Effector memory CD8-positive, alpha-beta T cell (primary cell): ENCODE results near the gene PPP2R5B.

Experiments used
- ATAC-seq: fragments of 150-1000 bp; cut with Tn5 transposase; replicated peaks from 2 replicates; pipeline ENCODE4 v1.10.0; 2021; ENCODE audit warnings: mild to moderate bottlenecking, moderate library complexity
- DNase-seq, 3 experiments: peaks; one replicate each; pipeline ENCODE4 v3.0.0; 2021
- H3K27ac Mint-ChIP-seq, 2 donors: one replicate each; pipeline ENCODE4 v1.8.0; 2022; ENCODE audit warnings: mild to moderate bottlenecking in 2 of 2, mixed read lengths in 2 of 2, moderate library complexity in 2 of 2
- H3K27me3 Mint-ChIP-seq, 2 donors: one replicate each; pipeline ENCODE4 v1.8.0; 2022; ENCODE audit warnings: mixed read lengths in 2 of 2
- H3K36me3 Mint-ChIP-seq: one replicate; pipeline ENCODE4 v1.8.0; 2022; ENCODE audit warnings: mild to moderate bottlenecking, moderate library complexity, mixed read lengths; ENCODE audit not compliant: insufficient read depth
- H3K4me1 Mint-ChIP-seq, 2 donors: one replicate each; pipeline ENCODE4 v1.8.0; 2022; ENCODE audit warnings: low read depth in 2 of 2, mixed read lengths in 2 of 2
- H3K4me3 Mint-ChIP-seq, 2 donors: one replicate each; pipeline ENCODE4 v1.8.0; 2022; ENCODE audit warnings: mild to moderate bottlenecking in 2 of 2, mixed read lengths in 2 of 2, moderate library complexity in 2 of 2
- H3K9me3 Mint-ChIP-seq, 2 donors: one replicate each; pipeline ENCODE4 v1.8.0; 2022; ENCODE audit warnings: mixed read lengths in 2 of 2

Gene PPP2R5B

DNA sequence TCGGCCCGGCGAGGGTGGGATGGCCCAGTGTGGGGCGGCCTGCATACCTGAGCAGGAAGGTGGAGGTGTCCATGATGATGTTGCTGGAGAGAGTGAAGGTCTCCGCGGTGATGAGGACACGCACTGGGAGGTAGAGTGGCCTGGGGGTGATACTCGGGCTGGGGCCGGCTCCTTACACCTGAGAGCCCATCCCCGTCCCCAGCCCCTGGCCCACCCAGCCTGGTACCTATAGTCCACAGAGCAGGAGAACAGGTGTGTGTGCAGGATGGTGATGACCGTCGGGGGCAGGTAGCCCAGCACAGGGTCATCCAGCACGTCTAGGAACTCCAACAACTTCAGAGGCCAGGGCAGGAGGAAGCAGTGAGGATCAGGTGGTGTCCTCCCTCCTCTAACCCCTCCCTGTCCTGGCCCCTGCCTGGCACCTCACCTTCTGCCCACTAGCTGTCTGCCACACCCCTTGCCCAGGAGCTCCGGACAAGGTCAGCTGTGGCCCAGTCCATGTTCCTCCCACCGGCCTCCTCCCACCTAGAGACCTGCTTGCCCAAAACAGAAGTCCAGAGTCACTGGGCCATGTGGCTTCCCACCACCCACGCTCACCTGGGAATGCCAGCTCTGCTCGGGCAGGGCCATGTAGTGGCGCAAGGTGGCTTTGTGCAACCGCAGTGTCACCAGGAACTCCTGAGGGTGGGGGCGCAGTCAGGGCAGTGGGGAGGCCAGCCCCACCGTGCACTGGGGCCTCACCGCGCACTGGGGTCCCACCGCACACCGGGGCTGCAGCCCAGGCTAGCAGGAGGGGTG lies 18.8 kb upstream of the PPP2R5B start:
- H3K27ac Mint-ChIP-seq = peak overlapping the region in 1 of 2 donors; percentile 80

DNA sequence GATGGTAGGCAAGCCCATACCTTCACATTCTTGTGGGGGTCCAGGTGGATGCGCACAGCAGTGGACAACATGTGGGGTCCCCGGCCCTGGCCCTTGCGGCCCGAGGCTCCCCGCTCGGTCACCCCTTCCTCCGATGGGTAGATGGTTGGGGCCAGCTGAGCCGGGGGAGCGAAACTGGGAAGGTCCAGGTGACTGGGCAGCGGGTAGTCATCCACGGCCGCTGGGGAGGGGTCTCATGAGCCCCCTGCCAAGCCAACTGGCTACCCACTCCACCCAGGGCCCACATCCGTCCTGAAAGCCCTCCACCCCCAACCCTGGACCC lies 18.2 kb upstream of the PPP2R5B start:
- peaks cover 4 to 7% of the 10 kb centered on the region in 2 donors for H3K4me1 Mint-ChIP-seq
- no peaks in the 10 kb centered on the region for H3K9me3 Mint-ChIP-seq
- no peak overlapping the region for H3K4me3 Mint-ChIP-seq
- no peak for DNase-seq
- H3K27ac Mint-ChIP-seq = peak overlapping the region in 1 of 2 donors; percentile 80
- H3K36me3 Mint-ChIP-seq = peaks cover 93% of the 10 kb centered on the region
- ATAC-seq = no peak
- no peaks in the 10 kb centered on the region for H3K27me3 Mint-ChIP-seq

More for the DNA sequence above, 18.8 kb upstream of the PPP2R5B start:
- DNase-seq (no peak), ATAC-seq (peak; percentile 6)
- H3K27me3 Mint-ChIP-seq = no peaks in the 10 kb centered on the region
- no peak overlapping the region for H3K4me3 Mint-ChIP-seq
- H3K36me3 Mint-ChIP-seq = peaks cover 93% of the 10 kb centered on the region
- no peaks in the 10 kb centered on the region for H3K9me3 Mint-ChIP-seq
- H3K4me1 Mint-ChIP-seq = peaks cover 4 to 7% of the 10 kb centered on the region in 2 donors

DNA sequence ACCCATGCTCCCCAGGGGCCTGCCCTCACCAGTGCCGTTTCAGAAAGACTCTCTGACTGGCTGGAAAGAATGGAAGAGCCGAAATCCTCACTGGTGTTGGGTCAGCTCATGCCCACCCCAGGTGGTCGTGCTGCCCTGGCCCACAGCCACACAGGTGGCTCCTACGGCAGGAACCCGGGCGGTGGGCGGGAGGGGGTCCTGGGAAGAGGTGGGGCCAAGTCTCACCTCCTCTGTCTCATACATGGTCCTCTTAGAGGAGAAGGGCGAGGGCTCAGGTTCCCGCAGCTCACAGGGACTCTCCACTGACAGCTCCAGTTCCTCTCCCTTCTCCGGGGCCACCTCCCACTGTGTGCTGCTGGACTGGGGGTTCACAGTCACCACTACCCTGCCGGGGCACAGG lies 15.7 kb upstream of the PPP2R5B start:
- ATAC-seq (no peak), DNase-seq (no peak)
- peak overlapping the region in 1 of 2 donors; percentile 41 for H3K4me3 Mint-ChIP-seq
- no peaks in the 10 kb centered on the region for H3K27me3 Mint-ChIP-seq
- peaks cover 0 to 2% of the 10 kb centered on the region in 2 donors for H3K4me1 Mint-ChIP-seq
- peaks cover 96% of the 10 kb centered on the region for H3K36me3 Mint-ChIP-seq
- no peaks in the 10 kb centered on the region for H3K9me3 Mint-ChIP-seq
- H3K27ac Mint-ChIP-seq = peak overlapping the region in 1 of 2 donors; percentile 51

DNA sequence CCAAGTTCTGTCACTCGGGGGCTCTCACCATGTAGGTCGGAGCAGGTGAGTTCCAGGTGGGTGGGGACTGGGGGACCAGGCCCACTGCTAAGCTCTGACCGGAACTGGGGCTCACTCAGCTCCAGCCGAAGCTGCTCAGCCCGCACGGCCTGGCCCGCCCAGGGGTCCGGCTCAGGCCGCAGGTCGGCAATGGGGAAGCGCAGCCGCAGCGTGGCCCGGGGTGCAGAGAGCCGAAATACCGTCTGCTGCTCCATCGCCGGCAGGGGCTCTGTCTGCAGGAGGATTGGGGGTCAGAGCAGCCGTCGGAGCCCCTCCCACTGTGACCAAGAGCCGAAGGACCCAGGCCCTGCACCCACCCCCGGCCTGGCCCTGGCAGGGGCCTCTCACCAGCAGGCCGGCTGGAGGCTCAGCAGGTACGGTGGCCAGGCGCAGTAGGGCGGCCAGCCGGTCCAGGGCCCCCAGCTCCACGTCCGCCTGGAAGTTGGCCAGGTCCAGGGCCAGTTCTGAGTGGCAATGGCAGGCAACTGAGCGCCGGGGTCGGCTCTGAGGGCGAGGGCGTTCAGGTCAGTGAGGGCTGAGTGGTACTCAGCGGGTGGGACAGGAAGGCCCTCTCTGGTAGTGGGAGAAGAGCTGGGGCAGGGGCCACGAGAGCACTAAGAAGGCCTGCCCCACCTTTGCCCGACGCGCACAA lies 14.7 kb upstream of the PPP2R5B start:
- DNase-seq (no peak), ATAC-seq (no peak)
- no peak overlapping the region for H3K27ac Mint-ChIP-seq
- H3K4me3 Mint-ChIP-seq = no peak overlapping the region
- H3K27me3 Mint-ChIP-seq = no peaks in the 10 kb centered on the region
- peaks cover 93% of the 10 kb centered on the region for H3K36me3 Mint-ChIP-seq
- H3K4me1 Mint-ChIP-seq = peaks cover 3% of the 10 kb centered on the region in 2 donors
- no peaks in the 10 kb centered on the region for H3K9me3 Mint-ChIP-seq

DNA sequence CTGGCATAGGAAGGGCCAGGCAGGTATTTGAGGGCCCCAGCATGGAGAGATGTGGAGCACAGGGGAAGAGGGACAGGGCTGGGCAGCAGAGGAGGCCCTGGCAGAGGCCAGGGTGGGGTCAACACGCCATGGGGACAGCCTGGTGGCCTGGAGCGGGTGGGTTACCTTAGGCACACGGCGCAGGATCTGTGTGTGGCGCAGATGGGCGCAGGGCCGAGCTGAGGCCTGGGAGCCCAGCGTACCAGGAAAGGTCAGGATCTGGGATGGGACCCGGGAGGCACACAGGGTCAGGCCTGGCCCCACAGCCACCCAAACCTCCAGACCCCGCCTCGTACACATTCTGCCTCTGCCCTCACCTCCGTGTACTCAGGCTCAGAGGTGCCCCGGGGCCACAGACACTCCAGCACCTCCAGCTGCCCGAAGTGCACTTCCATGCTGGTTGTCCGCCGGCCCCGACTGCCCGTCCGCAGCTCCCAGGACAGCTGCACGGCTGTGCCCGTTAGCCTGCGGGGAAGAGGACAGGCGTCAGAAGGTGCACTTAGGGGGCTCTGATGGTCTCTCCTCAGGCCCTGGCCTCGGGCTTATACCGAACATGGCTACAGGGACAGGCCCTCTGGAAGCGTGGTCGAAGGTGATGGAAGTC lies 13.9 kb upstream of the PPP2R5B start:
- Mint-ChIP-seq H3K27ac (peak overlapping the region in 1 of 2 donors; percentile 65), H3K4me1 (peaks cover 3% of the 10 kb centered on the region in 2 donors), H3K9me3 (no peaks in the 10 kb centered on the region), H3K27me3 (no peaks in the 10 kb centered on the region), H3K4me3 (no peak overlapping the region), H3K36me3 (peaks cover 91% of the 10 kb centered on the region)
- DNase-seq = no peak
- no peak for ATAC-seq

DNA sequence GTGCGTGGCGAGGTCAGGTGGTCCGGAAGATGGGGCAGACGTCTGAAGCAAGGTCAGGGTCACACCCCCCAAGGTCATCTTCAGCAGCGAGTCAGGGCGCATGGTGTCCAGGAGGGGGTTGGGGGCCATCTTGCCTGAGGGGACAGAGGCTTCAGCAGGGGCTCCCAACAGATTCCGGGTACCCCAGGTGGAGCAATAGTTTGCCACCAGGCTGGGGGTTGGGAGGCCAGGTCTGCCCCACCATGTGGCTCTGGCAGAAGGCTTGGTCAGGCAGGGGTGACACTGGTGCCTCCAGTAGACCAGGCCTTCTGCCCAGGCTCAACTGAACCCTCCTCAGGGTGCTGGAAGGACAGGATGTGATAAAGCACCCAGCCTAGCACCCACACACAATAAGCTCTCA lies 13.3 kb upstream of the PPP2R5B start:
- peak overlapping the region in 1 of 2 donors; percentile 65 for H3K27ac Mint-ChIP-seq
- no peak overlapping the region for H3K4me3 Mint-ChIP-seq
- ATAC-seq (no peak), DNase-seq (no peak)
- peaks cover 7 to 8% of the 10 kb centered on the region in 2 donors for H3K4me1 Mint-ChIP-seq
- no peaks in the 10 kb centered on the region for H3K27me3 Mint-ChIP-seq
- peaks cover 90% of the 10 kb centered on the region for H3K36me3 Mint-ChIP-seq
- no peaks in the 10 kb centered on the region for H3K9me3 Mint-ChIP-seq

DNA sequence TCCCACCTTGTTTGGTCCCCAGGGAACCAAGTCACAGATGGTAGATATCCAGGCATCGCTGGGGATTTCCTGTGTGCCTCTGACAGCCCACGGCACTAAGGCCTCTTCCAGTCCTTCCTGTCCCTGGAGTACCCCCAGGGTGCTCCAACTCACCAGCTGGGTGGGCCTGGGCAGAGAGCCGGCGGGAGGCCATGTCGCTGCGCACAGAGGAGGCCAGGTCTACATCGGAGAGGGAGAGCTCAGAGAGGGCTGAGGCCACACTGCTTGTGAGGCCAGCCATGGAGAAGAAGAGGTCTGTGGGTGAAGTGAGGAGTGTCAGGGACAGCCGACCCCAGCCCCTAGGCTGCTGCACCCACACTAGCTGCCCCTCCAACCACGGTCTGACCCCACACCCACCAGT lies 12.8 kb upstream of the PPP2R5B start:
- peak overlapping the region in 1 of 2 donors; percentile 71 for H3K27ac Mint-ChIP-seq
- H3K27me3 Mint-ChIP-seq = no peaks in the 10 kb centered on the region
- peak overlapping the region in 1 of 2 donors; percentile 22 for H3K4me3 Mint-ChIP-seq
- H3K9me3 Mint-ChIP-seq = no peaks in the 10 kb centered on the region
- peaks cover 13% of the 10 kb centered on the region in 2 donors for H3K4me1 Mint-ChIP-seq
- peaks cover 91% of the 10 kb centered on the region for H3K36me3 Mint-ChIP-seq
- no peak for DNase-seq
- no peak for ATAC-seq

DNA sequence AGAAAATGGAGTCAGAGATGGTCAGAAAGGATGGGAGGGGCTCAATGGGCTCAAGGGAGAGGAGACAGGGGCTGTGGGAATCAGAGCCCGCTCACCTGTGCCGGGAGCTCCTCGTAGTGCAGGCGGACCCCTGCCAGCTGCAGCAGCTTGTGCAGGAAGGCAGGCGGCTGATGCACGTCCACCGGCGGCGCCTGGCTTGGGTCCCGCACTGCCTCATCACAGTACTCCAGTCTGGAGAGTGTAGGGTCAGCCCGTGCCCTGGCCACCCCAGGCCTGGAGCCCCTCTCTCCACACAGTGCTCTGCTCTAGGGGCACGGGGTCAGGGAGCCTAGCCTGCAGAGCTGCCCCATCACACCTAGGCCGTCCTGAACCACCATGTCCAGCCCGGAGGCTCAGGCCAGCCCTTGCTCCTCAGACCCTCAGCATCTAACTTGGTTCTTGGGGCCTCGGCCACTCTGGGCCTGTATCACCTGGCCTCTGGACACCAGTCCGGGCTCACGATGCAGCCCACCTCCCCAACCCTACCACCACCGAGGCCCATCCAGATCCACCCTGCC lies 11.2 kb upstream of the PPP2R5B start:
- DNase-seq (no peak), ATAC-seq (no peak)
- Mint-ChIP-seq H3K27ac (peak overlapping the region in 1 of 2 donors; percentile 57), H3K4me3 (peak overlapping the region in 1 of 2 donors; percentile 10), H3K9me3 (no peaks in the 10 kb centered on the region), H3K27me3 (no peaks in the 10 kb centered on the region), H3K36me3 (peaks cover 82% of the 10 kb centered on the region), H3K4me1 (peaks cover 19 to 21% of the 10 kb centered on the region in 2 donors)

DNA sequence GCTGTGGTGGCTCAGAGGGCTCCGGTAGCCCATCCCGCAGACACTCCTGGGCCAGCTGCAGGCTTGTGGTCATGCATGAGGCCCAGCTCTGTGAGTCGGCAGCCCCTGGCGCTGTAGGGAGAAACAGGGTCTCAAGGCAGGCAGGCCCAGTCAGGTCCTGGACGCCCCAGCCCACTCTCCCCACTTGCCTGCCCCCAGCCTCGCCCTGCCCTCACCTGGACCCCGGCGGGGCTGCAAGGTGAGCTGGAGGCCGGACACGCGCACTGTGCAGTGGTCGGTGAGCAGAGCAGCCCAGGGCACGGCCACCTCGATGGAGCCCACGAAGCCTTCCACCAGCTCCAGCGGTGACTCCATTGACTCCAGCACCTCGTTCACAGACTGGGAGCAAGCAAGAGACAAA lies 10.4 kb upstream of the PPP2R5B start:
- Mint-ChIP-seq H3K36me3 (peaks cover 76% of the 10 kb centered on the region), H3K27me3 (no peaks in the 10 kb centered on the region), H3K4me3 (peak overlapping the region in 1 of 2 donors; percentile 35), H3K27ac (no peak overlapping the region), H3K4me1 (peaks cover 21% of the 10 kb centered on the region in 2 donors), H3K9me3 (no peaks in the 10 kb centered on the region)
- ATAC-seq (no peak), DNase-seq (no peak)

DNA sequence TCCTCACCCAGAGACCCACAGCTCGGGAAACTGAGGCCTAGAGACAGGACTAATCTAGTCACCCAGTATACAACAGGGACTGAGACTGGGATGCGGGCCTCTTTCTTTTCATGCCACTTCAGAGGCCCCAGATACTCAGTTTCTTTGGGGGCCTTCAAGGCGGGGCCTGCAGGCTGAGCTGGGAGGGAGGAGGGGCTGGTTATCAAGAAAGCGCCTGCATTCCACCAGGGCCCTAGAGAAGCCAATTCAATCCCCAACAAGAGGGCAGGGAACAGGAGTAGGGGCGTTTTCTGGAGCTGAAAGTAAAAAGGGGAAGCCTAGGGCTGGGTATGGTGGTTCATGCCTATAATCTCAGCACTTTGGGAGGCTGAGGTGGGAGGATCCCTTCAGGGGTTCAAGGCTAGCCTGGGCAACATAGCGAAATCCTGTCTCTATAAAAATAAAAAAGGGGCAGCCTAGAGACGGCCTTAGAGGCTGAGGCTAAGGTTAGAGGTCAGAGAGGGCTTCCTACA lies 9.1 kb upstream of the PPP2R5B start:
- peaks cover 21% of the 10 kb centered on the region in 2 donors for H3K4me1 Mint-ChIP-seq
- DNase-seq (no peak), ATAC-seq (no peak)
- peaks cover 65% of the 10 kb centered on the region for H3K36me3 Mint-ChIP-seq
- H3K27me3 Mint-ChIP-seq = no peaks in the 10 kb centered on the region
- peak overlapping the region; percentile 97 for H3K27ac Mint-ChIP-seq
- H3K9me3 Mint-ChIP-seq = no peaks in the 10 kb centered on the region
- H3K4me3 Mint-ChIP-seq = peak overlapping the region; percentile 88 to 90

DNA sequence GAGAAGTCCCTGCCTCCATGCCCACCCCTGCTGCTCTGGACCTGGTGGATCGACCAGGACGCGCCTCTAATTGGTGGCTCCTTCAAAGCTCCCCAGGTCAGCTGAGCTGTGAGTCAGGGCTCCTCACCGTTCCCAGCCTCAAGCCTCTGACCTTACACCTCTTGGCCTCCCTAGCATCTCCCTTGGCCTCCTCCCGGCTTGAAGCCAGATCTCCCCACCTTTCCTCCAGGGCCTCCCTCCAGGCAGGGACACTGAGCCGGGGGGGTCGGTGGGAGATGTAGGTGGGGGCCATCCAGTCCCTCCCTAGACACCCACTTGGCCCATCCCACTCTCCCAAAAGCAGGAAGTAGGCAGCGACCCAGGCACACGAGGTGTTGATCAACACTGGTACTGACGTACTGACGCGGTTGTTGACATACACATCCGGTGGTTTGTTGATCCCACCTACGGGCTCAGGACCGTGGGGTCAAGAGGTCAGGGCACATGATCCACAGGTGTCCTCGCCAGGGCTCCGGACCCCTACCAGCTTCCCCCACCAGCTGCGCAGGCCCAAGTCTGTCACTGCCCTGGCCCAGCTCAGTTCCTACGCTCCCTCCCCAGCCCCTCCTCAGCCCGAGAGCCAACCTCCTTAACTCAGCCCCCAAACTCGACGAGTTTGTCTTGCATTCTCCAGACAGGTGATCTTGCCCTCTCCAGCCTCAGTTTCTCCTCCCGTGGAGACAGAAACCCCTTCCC lies 8.3 kb upstream of the PPP2R5B start:
- Mint-ChIP-seq H3K9me3 (no peaks in the 10 kb centered on the region), H3K4me3 (peak overlapping the region; percentile 88 to 90), H3K27me3 (no peaks in the 10 kb centered on the region), H3K4me1 (peaks cover 21% of the 10 kb centered on the region in 2 donors), H3K36me3 (peaks cover 57% of the 10 kb centered on the region), H3K27ac (peak overlapping the region; percentile 97)
- peak; percentile 44 for ATAC-seq
- DNase-seq = peak; percentile 54 to 55 (median 55)

DNA sequence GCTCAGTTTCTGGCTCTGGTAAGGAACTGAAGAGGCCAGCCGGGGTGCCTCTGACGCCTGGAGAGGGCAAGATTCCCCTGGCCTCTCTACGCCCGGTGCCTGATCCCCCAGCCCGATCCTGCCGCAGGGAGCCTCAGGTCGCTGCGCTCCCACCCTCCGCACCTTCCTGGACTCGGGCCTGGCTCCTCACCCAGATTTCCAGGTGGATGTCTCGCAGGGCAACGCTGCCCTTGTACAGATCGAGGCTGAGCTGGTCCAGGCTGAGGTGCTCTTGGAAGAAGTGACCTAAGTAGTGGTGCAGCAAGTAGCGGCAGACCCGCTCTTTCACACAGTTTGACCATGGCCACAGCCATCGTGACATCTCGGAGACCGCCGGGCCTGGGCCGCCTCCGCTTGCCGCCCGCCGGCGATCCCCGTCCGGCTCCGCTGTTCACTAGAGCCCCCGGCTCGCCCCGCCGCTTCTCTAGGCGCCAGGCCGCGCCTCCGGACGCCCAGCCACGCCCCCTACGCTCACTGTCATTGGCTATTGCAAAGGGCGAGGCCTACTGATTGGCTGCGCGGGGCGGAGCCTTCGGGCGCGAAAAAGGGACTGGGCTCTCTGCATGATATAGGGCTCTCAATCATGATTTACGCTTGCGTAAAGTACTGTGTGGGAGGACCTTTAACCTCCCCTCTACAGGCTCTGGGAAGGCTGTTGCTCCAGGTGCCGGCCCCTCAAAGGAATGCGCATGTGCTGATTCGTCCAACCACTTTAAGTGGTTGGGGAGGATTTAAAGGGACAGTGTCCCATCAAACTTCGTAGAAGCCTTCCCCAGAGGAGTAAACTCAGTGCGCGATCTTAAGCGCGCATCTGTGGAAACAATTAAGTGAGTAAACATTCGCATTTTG lies 7.5 kb upstream of the PPP2R5B start, which contains the start of gene ATG2A:
Gene ATG2A (minus strand): TSS at position 435 of the 888 bp plus-strand sequence. CDS start 74 bp downstream, at position 361.
- Mint-ChIP-seq H3K27ac (peak within 1 kb of the TSS; percentile 97), H3K27me3 (no peaks in the 10 kb centered on the region), H3K36me3 (peaks cover 49% of the 10 kb centered on the region), H3K9me3 (no peaks in the 10 kb centered on the region), H3K4me1 (peaks cover 21% of the 10 kb centered on the region in 2 donors), H3K4me3 (peak within 1 kb of the TSS; percentile 88 to 90)
- peak; percentile 89 for ATAC-seq
- peak; percentile 99 for DNase-seq
